ENCODE measurements around the gene RAB11A. TPM values are rescaled to one million over a fixed set of nuclear protein-coding genes. Genes with fewer than 3 reads are reported as not detected.

Gene RAB11A
- total and polyA plus RNA-seq, 2 of the 13 experiments (the other 11 are each of a cell fraction or from before 2014, with no cell fraction given), result 161 to 162 TPM

- intact Hi-C loops (cut with micrococcal nuclease; ENCODE audit: unreplicated experiment), result no loop called here
- peaks cover 1 to 29% of the 10 kb centered on the region in 2 experiments; a peak in 4 of 5 replicates for H3K36me3 ChIP-seq (replicated peaks in 1 of 2; ENCODE audit: control insufficient read depth in 1 of 2, insufficient read depth in 2 of 2, low read length in 2 of 2)
- H4K20me1 ChIP-seq (ENCODE audit: insufficient read depth, low read length), result no peaks in the 10 kb centered on the region
- H3K79me2 ChIP-seq (ENCODE audit: insufficient read depth, low read length), result no peaks in the 10 kb centered on the region
- in situ Hi-C loops (cut with HindIII; ENCODE audit: extremely low pct_ligation_motif_present, low pct_unique_long_range_greater_than_20kb), result no loop called here
- BruUV-seq (replicated peaks), result no TSS peak
- no peaks in the 10 kb centered on the region for H3K27me3 ChIP-seq (ENCODE audit: control insufficient read depth in 1 of 2, insufficient read depth in 2 of 2, low read length in 2 of 2)
- H2AFZ ChIP-seq (ENCODE audit: low read length), result no peak overlapping the region
- FAIRE-seq, result no peak
- DNase-seq (ENCODE audit: low spot score), result no peak
- no peak overlapping the region for H3K4me3 ChIP-seq (replicated peaks in 1 of 3; ENCODE audit: insufficient read depth in 1 of 3, low read depth in 2 of 3, low read length in 3 of 3)
- WGBS (ENCODE audit: low lambda C conversion rate), result 100% methylated on average over 1 of the region's 1 CpG
- CTCF ChIA-PET (ENCODE audit: low intra/inter-chr PET ratio, low total read pairs), result no interaction called here
- H3K4me1 ChIP-seq (ENCODE audit: insufficient read depth, low read length), result peaks cover 27% of the 10 kb centered on the region
- H3K9ac ChIP-seq (ENCODE audit: insufficient read depth, low read depth, low read length), result no peak overlapping the region
- POLR2A ChIA-PET, result no interaction called here
- no peak for TF ChIP-seq PRPF4 (IDR thresholded peaks at IDR 0.05; ENCODE audit: low read depth, low read length, poor library complexity, severe bottlenecking)
- no peak for TF ChIP-seq ZZZ3 (CRISPR knock-in tag; IDR thresholded peaks at IDR 0.05; ENCODE audit: borderline replicate concordance)
- no peak for TF ChIP-seq U2AF2 (IDR thresholded peaks at IDR 0.05; ENCODE audit: low read depth, low read length)
- no peak for TF ChIP-seq ZKSCAN5 (CRISPR knock-in tag; IDR thresholded peaks at IDR 0.05)
- TF ChIP-seq THYN1 (CRISPR knock-in tag; IDR thresholded peaks at IDR 0.05; ENCODE audit: borderline replicate concordance, low read depth), result no peak
- no peak for TF ChIP-seq KDM4B (CRISPR knock-in tag; IDR thresholded peaks at IDR 0.05)
- TF ChIP-seq KLF9 (CRISPR knock-in tag; IDR thresholded peaks at IDR 0.05; ENCODE audit: low read depth), result no peak
- TF ChIP-seq MLLT10 (CRISPR knock-in tag; IDR thresholded peaks at IDR 0.05), result no peak
- TF ChIP-seq ZFYVE20 (CRISPR knock-in tag; IDR thresholded peaks at IDR 0.05; ENCODE audit: borderline replicate concordance, low read depth), result no peak
- TF ChIP-seq ZNF850 (CRISPR knock-in tag; conservative IDR thresholded peaks at IDR 0.05), result no peak
- TF ChIP-seq ONECUT2 (CRISPR knock-in tag; IDR thresholded peaks at IDR 0.05), result no peak
- no peak for TF ChIP-seq HNF1A (IDR thresholded peaks at IDR 0.05; ENCODE audit: low read depth)
- no peak for TF ChIP-seq HNF1A (CRISPR knock-in tag; IDR thresholded peaks at IDR 0.05; ENCODE audit: borderline replicate concordance)
- no peak for TF ChIP-seq GATAD2A (CRISPR knock-in tag; IDR thresholded peaks at IDR 0.05)
- no peak for TF ChIP-seq ARHGAP35 (CRISPR knock-in tag; IDR thresholded peaks at IDR 0.05; ENCODE audit: borderline replicate concordance)
- no peak for TF ChIP-seq IKZF5 (CRISPR knock-in tag; IDR thresholded peaks at IDR 0.05)
- TF ChIP-seq KMT2B (CRISPR knock-in tag; IDR thresholded peaks at IDR 0.05), result no peak
- no peak for ATAC-seq
- H3K9me3 ChIP-seq (ENCODE audit: low read length), result no peaks in the 10 kb centered on the region
- no peak overlapping the region for H3K4me2 ChIP-seq (ENCODE audit: low read depth, low read length)
- no peak overlapping the region for H3K27ac ChIP-seq (ENCODE audit: extremely low read length, insufficient read depth, low read length)
Measured at GRCh38 chr15:65906396-65906795, 37.1 kb downstream of the RAB11A start.

All from HepG2 (cell line).